GM19351 (cell line): ENCODE data around the gene PEMT.

ENCODE experiments used
- ATAC-seq: cut with Tn5 transposase; IDR thresholded peaks from one replicate; pipeline ENCODE4 v1.9.1; 2021; ENCODE audit warnings: mild to moderate bottlenecking, moderate library complexity; ENCODE audit not compliant: unreplicated experiment

Gene PEMT

DNA sequence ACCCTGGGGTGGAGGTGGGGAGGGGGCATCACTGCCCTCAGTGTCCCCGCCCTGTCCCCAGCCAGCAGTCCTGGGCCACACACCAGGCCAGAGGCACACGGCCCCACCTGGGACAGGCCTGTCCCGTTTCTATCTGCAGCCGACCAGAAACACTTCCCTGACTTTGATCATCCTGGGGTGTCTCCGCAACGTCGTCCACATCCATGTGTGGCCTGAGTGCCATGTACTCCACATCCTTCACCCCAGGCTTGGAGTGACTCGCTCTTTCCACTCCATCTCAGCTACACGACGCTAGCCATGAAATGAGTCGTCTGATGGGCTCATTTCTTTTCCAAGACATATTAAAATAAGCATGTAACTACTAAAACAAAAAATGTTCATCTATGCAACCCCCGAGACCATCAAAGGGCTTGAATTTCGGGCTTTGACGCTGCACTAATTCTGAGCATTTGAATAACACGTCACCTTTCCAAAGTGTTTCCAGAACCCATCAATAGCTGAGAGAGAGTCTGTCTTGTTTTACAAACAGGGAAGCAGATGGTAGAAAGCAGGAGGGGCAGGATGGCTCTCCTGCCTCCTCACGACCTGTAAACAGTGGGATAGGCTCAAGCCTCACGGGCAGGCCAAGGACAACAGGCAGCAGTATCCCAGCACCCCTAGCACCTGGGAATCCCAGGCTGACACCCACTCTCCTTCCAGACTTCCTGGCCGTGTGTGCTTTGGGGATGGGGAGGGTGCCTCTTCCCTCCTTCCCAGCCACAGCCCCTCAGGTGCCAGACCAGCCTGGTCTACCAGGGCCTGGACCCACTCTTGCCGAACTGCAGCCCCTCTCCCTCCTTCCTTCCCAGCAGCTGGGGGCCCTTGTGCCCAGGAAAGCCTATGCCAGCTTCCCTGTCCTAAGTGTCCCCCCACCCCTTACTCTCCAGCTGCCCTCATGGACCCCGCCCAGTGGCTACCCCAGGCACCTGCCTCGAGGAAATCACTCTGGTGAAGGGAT lies 75.3 kb downstream of the PEMT start:
- no peak for ATAC-seq

DNA sequence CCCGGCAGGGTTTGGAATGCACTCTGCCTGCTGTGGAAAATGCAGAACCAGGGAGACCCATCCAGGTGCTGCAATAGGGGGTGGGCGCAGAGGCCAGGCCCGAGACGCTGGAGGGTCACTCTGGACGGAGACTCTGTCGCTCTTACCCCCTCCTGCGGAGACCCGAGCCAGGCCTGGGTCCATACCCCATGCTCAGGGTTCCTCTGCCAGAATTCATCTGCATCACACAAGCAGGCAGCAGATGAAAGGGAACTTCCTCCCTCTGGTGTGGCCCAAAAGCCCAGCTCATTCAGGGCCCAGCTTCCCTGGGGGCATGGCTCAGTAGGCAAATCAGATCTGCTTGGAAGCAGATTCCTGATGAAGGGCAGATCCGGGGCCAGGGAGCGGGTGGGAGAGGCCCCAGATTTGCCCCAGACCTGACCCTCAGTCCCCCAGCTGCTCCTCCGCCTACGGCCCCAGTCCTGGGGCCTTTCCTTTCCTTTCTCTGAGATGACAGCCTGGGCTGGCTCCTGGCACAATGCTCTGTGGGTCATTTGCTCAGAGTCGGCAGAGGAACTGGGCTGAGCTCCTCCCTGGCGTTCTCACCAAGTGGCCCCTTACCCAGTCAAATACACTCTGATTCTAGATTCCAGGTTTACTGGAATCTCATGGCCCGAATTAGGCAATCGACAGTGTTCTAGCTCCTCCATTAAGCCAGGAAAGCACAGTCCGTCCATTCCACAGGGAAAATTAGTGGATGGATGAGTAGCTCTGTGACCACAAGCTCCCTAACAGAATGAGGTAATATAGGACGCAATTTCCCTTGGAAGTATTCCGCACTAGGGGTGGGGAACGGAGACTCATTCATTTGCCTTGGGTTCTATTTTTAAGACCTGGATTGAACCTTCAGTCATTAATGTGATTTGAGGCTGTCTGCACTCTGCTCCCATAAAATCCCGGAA lies 76.2 kb downstream of the PEMT start:
- ATAC-seq: no peak

DNA sequence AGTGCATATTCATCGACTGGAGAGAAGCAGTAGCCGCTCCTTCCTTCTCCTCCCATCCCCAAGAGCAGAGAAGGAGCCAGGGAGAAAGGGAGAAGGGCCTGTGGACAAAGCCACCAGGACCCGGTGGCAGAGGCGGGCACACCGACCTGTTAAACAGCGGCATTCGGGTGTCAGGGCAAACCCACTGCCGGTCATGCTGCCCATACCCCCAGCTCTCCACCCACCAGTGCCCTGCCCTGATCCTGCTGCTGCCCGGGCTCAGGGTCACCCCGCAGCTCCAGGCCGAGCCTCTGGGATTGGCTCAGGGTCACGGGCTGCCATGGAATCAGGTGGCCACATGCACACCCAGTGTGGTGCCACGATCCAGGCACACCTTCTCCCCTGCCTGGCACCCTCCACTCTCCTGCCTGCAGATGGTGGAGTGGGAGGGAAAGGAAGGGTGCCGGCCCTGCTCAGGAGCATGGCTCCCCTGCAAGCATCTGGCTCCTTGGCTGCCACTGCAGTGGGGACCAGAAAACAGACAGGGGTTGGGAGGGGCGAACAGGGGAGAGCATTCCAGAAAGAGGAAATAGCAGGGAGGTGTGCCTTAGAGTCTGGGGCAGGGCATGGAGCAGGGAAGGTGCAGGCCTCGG lies 77.0 kb downstream of the PEMT start:
- no peak for ATAC-seq

DNA sequence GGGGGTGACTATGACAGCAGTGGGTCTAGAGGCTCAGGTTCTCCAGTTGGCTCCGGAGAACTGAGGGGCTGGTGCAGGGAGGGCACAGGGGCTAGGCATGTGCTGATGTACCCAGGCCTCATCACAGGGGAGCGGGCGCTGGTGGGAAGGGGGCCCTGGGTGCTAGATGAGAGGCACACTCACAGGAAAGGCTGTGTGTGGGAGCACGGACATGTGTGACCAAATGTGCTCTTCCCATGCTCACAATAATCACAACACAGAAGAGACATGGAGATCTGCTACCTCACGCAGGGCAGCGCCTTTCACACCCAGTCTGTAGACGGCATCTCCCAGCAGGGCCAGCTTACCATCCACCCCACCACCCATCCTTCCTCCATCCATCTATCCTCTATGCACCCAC lies 77.9 kb downstream of the PEMT start:
- ATAC-seq: no peak

DNA sequence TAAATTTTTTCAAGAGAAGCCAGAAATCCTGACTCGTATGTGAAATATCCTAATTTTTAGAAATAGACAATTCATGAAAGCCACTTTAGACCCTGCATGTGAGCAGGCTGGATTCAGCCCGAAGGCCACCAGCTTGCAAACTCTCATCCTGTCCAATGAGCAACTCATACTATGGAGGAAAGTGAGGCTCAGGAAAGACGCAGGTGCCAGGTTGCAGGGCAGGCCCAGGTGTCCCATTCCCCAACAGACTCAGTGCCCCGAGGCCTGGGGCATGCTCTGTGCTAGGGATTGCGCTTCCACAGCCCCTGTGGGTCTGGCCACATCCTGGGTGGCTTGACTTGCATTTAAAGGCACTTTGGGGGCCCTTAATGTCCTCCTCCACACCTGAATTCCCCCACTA lies 78.6 kb downstream of the PEMT start:
- no peak for ATAC-seq

DNA sequence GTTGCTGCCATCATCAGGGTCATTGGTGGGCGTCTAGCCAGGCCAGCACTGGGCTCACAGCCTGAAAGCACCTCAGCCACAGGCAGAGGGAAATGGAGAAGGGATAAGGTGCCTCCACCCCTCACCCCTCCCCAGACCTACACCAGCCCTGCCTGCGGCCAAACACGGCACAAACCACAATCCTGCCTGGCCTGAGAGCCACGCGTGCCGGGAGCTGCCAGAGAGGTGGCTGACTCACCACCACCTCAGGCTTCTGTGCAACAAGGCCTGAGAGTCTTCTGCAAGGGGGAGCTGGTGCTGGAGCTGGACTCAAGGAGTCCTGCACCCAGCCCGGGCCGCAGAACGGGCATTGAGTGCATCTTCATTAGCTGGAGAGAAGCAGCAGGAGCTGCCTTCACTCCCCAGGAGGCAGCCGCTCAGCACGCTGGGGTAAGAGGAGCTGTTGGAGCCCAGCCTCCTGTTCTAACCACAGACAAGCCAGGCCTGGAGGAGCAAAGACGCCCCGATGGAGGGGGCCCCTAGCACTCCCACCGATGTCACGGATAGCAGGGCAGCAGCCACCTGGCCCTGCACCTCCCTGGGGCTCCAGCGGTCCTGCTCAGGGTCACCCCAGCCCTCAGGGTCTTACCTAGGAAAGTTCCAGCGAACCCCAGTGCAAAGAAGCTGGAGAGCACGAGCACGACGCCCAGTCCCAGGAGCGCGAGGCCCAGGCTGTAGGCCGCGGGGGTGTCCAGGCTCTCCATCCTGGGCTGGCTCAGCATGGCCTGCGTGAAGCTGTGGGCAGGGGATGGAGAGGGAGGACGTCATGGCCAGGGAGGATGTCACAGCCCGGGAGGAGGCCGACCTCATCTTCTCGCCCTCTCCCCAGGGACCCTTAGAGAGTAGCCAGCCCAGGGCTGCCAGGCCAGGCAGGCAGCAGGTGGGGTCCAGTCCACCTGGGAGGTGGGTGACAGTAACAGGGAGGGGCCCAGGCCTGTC lies 79.3 kb downstream of the PEMT start:
- no peak for ATAC-seq

DNA sequence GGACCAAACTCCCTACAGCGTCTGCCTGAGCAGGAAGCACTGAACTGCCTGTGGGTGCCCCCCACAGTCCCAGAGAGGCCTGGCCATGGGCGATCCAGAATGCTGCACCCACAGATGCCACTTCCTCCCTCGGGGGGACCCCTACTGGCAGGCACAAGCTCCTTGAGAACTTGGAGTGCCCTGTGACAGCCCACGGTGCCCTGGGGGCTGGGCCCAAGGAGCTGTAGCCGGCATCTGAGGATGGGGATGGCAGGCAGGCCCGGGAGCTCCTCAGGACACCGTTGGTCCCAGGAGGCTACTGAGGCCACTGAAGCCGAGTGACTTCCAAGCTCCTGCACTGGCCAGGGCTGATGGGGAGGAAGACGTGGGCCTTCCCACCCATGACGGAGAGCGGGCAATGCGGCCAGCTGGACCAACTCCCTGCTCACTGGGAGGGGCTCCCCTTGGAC lies 80.2 kb downstream of the PEMT start:
- no peak for ATAC-seq

DNA sequence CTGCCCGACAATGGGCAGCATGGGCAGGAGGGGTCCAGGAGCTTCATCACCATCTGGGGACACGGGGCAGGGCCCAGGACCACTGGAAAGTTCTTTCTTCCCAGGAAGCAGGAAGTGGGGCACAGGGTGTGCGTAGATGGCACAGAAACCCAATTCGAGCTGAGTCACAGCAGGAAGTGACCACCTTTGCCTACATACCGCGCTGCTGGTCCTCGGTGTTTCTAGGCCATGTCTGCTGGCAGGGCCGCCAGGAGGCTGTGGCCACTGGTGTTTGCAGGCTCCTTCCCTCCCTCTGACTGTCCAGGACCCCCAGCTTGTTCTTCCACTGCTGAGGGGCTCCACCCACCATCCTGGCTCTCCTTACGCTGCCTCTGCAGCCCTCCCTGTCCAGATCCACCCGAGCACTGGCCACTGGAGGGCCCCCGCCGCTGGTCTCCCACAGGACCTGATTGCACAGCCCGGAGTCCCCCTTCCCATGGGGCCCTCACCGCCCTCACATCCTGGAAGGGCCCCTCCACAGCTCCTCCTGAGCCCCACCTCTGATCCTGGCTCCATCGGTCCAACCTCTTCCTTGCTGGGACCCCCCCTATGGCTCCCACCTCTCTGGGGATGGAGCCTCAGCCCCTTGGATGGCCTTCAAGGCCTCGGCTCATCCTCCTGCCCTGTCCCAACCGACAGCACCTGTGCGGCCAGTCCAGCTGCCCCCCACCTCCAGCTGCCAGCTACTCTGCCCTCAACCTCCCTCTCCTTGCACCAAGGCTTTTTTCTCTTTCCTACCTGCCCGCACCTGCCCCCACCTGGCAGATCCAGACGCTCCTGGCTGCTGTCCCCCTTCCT lies 80.8 kb downstream of the PEMT start:
- no peak for ATAC-seq

DNA sequence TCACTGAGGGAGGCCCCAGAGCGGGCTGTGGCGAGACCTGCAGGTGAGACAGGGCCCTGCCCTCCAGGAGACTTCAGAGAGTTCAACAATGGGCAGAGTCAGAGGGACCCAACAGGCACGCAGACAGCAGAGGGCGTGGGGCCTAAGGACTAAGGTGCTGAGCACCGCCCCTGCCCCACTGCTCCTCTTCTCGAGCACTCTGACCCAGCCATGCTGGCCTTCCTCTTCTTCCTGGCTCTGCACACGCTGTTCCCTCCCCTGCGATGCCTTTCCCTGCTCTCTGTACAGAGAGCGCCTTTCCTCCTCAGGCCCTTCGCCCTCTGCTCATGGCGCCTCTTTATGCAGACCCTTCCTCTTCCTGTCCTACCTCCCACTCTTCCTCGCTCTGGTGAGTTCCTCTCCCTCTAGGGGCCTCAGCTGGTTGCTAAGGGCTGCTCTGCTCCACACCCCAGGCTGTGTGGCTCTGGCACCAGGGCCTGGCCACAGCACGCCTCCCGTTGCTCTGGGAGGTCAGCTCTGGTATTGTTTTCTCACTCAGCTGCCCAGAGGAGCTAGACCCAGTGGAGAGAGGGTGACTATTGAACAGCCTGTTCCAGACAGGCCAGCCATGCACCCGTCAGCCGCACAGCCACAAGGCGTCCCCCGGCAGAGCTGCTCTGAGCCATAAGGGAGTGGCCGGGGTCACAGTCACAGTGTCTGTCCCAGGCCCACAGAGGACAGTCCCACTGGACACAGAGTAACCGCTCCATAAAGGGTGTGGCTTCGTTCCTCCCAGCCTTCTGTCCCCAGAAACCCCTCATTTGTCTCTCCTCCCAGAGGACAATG lies 81.7 kb downstream of the PEMT start:
- ATAC-seq: no peak

DNA sequence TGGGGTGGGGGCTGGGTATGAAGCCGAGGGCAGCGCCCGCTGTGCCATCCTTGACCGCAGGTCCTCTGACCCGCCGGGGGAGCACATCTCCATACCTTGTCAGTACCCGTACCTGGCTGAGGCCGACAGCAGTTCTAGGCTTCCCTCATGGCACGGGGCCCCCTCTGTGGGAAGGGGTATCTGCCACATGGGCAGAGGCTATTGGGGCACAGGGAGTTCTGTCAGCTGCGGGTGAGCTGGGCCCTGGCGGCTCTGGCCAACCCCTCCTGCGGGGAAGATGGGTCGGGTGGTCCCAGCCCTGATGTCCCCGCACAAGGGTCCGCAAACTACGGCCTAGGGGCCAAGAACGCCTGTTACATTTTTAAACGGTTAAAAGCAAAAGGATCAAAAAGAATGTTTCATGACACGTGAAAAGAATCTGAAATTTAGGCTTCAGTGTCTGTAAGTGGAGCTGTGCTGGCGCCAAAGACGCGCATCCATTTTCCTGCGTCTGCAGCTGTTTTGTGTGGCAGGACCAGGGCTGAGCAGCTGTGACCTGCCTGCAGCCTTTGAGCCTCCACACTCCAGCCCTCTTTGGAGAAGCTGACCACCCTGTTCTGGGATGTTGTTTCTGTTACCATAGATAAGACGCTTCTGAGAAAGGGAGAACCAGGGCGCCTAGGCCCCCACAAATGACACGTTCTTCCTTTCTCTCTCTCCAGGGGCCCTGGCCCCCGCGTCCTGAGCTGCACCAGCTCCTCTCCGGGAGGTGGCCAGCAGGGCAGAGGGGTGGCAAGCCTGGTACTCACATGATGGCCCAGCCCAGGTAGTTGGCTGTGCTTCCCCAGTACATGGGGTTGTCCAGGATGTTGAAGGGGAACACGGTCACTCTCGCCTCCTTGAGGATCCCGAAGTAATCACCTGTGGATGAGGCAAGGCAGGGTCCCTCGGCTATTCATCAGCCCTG lies 82.6 kb downstream of the PEMT start:
- ATAC-seq: no peak

DNA sequence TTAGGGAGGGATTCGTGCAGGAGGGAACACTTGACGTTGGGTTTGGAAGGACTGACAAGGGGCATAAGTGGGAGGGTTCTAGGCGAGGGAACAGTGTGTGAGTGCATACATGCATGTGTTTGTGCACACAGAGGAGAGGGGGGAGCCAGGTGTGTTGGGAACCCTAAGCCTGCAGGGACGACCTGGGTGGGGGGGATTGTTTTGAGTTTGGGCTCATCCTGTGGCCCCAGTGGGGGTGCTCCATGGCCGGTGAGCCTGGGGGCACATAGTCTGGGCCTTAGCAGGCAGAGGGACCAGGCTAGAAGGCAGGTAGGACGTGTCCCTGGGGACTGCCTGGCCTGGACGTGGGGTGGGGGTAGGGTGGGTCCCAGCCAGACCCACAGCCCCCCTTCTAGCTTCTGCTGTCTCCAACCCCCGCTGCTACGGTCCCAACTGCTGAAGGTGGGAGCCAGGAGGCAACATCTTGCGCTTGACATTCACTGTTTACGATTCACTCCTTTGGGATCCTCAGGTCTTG lies 83.4 kb downstream of the PEMT start:
- no peak for ATAC-seq

DNA sequence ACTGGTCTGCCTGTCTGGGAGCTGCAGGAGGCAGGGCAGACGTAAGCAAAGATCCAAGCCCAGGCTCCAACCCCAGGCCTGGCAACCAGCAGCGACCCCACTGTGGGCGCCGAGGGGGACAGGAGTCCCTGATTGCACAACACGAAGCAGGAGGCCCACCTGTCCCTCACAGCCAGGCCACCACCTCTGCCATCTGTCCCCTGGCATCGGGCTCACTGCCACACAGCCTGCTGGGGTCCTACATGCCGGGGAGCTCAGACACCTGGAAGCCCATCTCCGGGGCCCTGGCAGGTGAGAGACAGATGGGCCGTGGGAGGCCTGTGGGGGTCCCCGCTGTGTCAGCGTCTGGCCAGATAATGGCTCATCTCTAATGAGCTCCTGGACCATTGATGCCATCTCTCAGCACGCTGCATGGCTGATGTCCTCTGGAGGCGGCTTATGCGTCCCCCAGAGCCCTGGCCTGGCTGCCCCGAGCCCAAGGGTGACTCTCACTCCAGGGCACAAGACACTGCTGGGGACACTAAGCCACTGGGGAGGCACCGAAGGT lies 84.0 kb downstream of the PEMT start:
- no peak for ATAC-seq

DNA sequence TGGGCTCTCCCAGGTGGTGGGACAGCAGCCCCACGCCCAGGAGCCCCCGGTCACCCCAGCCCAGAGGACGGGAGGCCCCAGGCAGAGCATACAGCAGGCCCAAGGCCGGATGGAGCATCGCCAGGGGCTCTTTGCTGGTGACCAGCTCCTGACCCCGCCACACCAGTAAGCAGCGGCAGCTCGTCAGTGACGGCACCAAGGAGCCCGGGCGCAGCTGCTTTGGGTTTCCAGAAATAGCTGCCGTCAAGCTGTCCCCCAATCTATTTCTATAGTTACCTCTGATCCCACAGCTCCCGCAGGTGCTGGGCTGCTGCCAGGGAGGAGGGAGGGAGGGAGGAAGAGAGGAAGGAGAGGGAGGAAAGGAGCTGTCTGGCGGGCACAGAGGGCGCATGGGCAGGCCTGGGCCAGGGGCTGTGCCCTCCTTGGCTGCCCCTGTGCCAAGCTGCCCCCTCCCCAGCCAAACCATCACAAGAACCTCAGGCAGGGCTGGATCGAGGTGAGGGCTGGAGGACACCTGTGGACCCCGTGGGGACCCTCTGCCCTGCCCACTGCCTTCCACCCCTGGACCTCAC lies 84.5 kb downstream of the PEMT start:
- ATAC-seq: no peak

DNA sequence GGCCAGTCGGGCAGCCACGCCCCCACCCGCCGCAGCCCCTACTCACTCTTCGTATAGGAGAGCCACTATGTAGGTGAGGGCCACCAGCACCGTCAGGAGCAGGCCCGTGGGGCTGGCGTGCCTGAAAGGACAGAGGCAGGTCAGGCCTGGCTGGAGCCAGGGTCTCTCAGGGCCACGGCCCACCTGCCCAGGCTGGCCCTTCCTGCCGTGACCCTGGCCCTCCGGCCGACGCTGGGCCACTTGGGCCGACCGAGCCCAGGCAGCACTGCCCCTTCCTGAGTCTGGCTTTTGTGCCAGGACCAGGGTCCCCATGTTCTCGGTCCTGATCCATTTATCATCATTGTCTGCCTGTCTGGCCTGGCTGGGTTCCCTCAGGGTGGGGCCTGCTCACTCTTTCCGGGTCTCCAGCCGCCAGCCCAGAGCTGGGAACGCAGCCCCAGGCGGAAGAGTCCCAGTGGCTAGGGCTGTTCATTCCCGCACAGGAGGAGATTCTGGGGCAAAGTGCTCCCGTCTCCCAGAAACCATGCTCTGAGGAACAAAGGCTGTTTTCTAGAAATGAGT lies 85.2 kb downstream of the PEMT start:
- no peak for ATAC-seq

DNA sequence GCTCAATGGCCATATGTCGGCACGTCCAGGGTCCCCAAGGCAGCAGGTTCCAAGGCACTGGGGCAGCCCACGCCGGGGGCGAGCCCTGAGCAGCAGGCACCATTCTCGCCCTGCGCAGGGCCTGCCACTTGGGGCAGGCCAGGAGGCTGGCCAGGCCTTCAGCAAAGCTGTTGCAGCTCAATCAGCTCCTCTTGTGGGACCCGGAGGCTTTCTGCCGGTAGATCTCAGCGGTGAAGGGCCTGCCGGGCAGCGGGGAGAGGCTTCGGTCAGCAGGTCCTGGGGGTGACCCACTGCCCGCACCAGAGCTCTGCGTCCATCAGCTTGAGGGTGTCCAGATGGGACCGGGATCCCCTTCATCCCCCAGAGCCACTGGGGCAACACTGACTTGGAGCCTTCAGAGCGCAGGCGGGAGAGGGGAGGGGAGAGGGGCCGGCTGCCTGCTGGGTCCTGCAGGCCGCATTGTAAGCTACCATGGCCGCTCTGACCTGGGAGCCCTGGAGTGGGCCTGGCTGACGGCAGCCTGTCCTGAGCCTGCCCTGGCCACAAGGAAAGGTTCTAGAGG lies 85.8 kb downstream of the PEMT start:
- no peak for ATAC-seq

DNA sequence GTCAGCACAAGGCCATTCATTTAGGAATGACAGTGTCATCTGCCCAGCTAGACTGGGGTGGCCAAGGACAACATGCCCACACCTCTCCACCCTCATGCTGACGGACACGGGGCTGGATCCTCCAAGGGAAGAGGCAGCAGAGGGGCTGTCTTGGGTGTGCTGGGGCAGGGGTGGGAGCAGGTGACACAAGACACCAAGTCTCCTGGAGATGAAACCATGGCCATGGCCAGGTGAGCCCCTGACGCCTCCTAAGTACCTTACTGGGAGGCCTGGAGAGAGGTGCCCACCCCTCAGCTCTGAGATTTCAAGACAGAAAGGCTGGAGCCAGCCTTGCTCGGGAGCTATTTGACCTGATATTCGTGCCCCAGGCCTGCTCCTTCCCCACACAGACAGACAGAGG lies 86.4 kb downstream of the PEMT start:
- ATAC-seq: no peak
